ENCODE results near the gene PPP1R3G. TPM values are rescaled to one million over a fixed set of nuclear protein-coding genes. Genes with fewer than 3 reads are reported as not detected.

PPP1R3G gene
- total and polyA plus RNA-seq, 3 donors from 2014 or later = 0.55 to 1.3 (median 0.93) TPM

DNA sequence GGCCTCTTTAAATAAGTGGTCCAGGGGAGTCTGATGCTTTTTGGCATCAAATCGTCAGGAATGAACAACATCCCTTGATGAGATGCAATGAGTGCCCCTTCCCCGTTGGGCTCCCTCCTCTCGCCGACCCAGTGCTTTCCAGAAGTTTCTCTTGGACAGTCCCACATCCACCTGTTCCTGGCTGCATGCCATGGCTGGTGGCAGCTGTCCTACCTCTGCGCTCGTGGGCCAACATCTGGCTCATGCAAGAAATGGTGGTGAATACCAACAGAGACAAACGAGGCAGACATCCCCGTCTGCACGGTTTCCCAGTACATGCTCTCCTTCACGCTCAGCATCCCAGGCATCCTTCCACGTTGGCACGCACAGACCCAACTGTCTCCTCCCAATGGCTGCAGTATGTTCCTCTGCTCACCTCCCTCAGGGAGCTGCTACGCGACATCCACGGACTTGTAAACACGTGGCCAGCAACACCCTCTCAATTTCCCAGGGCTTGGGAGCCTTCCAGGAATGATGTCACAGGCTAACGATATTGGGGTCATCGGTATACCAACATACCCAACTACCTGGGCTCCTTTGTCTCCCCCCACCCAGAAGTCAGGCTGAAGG, 37.5 kb downstream of the PPP1R3G start:
- H3K4me3 ChIP-seq = no peak overlapping the region
- no peak overlapping the region for H3K27ac ChIP-seq
- no peaks in the 10 kb centered on the region for H3K36me3 ChIP-seq (ENCODE audit: low read depth, missing control alignments)
- 87 to 91% methylated on average over 18 of the region's 18 CpGs for WGBS, 2 donors
- no peaks in the 10 kb centered on the region for H3K9me3 ChIP-seq
- DNase-seq = no peak
- no peaks in the 10 kb centered on the region for H3K4me1 ChIP-seq
- TF ChIP-seq POLR2A (IDR thresholded peaks at IDR 0.05) = no peak
- TF ChIP-seq, protein P1, sequence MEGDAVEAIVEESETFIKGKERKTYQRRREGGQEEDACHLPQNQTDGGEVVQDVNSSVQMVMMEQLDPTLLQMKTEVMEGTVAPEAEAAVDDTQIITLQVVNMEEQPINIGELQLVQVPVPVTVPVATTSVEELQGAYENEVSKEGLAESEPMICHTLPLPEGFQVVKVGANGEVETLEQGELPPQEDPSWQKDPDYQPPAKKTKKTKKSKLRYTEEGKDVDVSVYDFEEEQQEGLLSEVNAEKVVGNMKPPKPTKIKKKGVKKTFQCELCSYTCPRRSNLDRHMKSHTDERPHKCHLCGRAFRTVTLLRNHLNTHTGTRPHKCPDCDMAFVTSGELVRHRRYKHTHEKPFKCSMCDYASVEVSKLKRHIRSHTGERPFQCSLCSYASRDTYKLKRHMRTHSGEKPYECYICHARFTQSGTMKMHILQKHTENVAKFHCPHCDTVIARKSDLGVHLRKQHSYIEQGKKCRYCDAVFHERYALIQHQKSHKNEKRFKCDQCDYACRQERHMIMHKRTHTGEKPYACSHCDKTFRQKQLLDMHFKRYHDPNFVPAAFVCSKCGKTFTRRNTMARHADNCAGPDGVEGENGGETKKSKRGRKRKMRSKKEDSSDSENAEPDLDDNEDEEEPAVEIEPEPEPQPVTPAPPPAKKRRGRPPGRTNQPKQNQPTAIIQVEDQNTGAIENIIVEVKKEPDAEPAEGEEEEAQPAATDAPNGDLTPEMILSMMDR (IDR thresholded peaks at IDR 0.05) = no peak
- intact Hi-C loops (cut with DNase I; ENCODE audit: low total_unique reads) = no loop called here
- no peaks in the 10 kb centered on the region for H3K27me3 ChIP-seq

DNA sequence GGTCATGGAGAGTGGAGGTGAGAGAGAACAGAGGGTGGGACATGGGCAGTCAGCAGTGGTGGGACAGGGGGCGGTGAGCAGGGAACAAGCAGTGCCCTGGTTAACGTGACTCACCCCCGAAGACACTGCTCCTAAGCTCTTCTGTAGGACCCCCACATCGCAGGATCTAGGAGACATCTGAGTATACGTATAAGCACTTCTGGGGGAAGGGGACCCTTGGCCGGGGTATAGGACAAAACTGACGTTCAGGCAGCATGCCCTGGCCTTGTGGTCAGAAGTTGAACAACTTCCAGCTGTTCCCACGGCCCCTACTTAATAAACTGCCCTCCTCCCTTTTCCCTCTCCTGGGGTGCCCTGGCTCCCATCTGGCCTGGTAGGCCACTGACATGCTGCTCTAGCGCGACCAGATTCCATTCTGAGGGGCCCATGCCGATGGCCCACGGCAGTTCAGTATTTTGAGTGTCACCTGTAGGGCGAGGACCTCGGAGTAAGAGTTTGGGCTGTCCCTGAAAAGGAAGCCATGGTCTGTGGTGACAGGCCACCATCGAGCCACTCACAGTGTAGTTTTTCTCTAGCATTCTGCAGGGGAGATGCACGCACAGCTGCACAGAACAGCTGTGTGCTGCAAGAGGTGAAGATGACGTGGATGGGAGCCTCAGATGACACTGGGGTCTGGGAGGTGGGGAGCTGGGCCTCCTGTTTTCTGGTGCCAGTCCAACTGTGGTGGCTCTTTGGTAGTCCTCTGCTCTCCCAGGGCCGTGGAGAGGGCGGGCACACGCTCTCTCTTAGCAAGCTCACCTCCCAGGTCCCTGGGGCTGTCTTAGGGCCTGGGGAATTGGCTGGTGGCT, 38.4 kb downstream of the PPP1R3G start:
- 93 to 94% methylated on average over 14 to 20 of the region's 20 CpGs for WGBS, 2 donors
- no peaks in the 10 kb centered on the region for H3K9me3 ChIP-seq
- DNase-seq = no peak
- H3K36me3 ChIP-seq (ENCODE audit: low read depth, missing control alignments) = no peaks in the 10 kb centered on the region
- no peak overlapping the region for H3K4me3 ChIP-seq
- no peaks in the 10 kb centered on the region for H3K4me1 ChIP-seq
- TF ChIP-seq, protein P1 (IDR thresholded peaks at IDR 0.05) = no peak
- no peak for TF ChIP-seq POLR2A (IDR thresholded peaks at IDR 0.05)
- intact Hi-C loops (cut with DNase I; ENCODE audit: low total_unique reads) = no loop called here
- H3K27me3 ChIP-seq = no peaks in the 10 kb centered on the region
- no peak overlapping the region for H3K27ac ChIP-seq

DNA sequence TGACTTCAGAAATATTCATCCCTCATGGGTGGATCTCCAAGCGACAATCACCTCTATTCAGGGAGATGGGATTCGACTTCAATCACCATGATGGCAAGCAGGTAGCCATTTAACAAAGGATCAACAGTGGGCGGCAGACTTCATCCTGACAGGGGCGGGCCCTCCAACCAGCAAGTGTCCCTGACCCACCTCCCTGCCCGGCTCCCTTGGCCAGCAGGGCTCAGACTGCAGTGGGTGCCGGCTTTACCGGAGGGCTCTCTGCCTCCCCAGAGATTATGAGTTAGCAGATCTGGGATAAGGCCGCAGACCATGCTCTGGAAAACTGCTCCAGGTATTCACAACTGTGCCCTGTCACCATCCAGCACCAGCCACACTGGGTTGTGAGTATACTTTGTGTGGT, 39.4 kb downstream of the PPP1R3G start:
- Histone ChIP-seq H3K27me3 (no peaks in the 10 kb centered on the region), H3K4me1 (no peaks in the 10 kb centered on the region), H3K27ac (no peak overlapping the region), H3K36me3 (ENCODE audit: low read depth, missing control alignments) (no peaks in the 10 kb centered on the region), H3K9me3 (no peaks in the 10 kb centered on the region), H3K4me3 (no peak overlapping the region)
- WGBS, 2 donors = 96 to 98% methylated on average over 8 of the region's 8 CpGs
- no peak for TF ChIP-seq POLR2A (IDR thresholded peaks at IDR 0.05)
- TF ChIP-seq, protein P1 (IDR thresholded peaks at IDR 0.05) = no peak
- intact Hi-C loops (cut with DNase I; ENCODE audit: low total_unique reads) = no loop called here
- no peak for DNase-seq

DNA sequence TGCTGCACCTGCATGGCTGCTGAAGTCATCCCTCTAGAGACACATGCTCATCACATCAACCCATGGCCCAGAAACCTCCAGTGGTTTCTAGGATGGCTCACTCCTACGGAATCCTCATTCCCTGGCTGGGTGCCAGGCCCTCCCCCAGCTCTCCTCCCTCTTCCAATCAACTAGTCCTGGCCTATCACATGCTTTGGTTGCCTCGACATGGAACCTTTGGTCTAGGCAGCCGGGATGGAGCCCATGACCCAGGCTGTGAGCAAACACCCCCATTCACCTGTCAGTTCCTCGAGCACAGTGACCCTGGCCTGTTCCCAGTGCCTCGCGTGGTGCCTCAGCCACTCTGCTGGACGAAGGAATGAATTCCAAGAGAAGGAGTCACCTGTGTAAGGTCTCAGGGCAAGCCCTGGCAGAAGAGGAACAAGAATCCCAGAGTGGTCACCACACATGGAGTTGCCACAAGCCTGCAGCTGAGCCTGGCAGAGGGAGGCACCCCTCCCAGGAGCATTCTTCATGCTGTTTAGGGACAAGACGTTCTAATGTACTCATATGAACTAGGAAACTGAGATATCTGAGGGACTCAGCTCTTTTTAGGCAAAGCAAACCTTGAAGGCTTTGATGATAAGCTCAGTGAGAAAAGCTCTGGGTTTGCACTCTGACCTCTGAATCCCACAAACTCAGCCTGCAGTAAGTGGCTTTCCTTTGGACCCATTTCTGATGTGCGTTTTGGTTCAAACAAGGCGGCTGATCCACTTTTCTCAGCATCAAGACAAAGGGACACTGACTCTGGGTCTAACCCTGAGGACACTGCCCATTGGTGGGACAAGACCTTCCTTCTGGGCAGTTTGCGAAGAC, 40.2 kb downstream of the PPP1R3G start:
- Histone ChIP-seq H3K9me3 (no peaks in the 10 kb centered on the region), H3K27me3 (no peaks in the 10 kb centered on the region), H3K27ac (no peak overlapping the region), H3K36me3 (ENCODE audit: low read depth, missing control alignments) (no peaks in the 10 kb centered on the region), H3K4me1 (no peaks in the 10 kb centered on the region), H3K4me3 (no peak overlapping the region)
- TF ChIP-seq, protein P1 (IDR thresholded peaks at IDR 0.05) = no peak
- TF ChIP-seq POLR2A (IDR thresholded peaks at IDR 0.05) = no peak
- intact Hi-C loops (cut with DNase I; ENCODE audit: low total_unique reads) = no loop called here
- WGBS, 2 donors = 80 to 88% methylated on average over 8 to 11 of the region's 11 CpGs
- DNase-seq = no peak

Data from testis (tissue), 3 donors.